Upper lobe of right lung (tissue), 1 donor: ENCODE measurements around the gene DOCK11. TPM values are rescaled to one million over a fixed set of nuclear protein-coding genes. Genes with fewer than 3 reads are reported as not detected.
"Not testable (repeated sequence)": the region's sequence is repeated elsewhere in the genome, so short reads cannot be mapped to it uniquely, and the experiment has no call there.

ENCODE experiments used
- ATAC-seq: fragments of 200-7000 bp; cut with Tn5 transposase; one replicate; pipeline ENCODE4 v1.9.1; 2020; ENCODE audit warnings: mild to moderate bottlenecking, moderate library complexity
- DNase-seq: peaks from one replicate; pipeline ENCODE4 v3.0.0-alpha.2; 2020
- H3K27ac ChIP-seq: fragments of 200-600 bp; one replicate; pipeline ENCODE4 v1.8.0; 2022
- H3K27me3 ChIP-seq: fragments of 200-600 bp; one replicate; pipeline ENCODE4 v1.8.0; 2022; ENCODE audit warnings: mild to moderate bottlenecking
- H3K36me3 ChIP-seq: fragments of 200-600 bp; one replicate; pipeline ENCODE4 v1.8.0; 2022
- H3K4me1 ChIP-seq: fragments of 200-600 bp; one replicate; pipeline ENCODE4 v1.8.0; 2022
- H3K4me3 ChIP-seq: fragments of 200-600 bp; one replicate; pipeline ENCODE4 v1.8.0; 2022; ENCODE audit warnings: mild to moderate bottlenecking
- H3K9me3 ChIP-seq: fragments of 200-600 bp; one replicate; pipeline ENCODE4 v1.8.0; 2022
- intact Hi-C: fragments of 100-400 bp; cut with DNase I; formaldehyde crosslinking; loops from one replicate; pipeline ENCODE4 v1.11.0; 2022
- total RNA-seq: library from RNA; stranded (reverse); fragmentation: NEBNext Ultra II Directional; extraction: Animal tissue kit (Norgen Biotek cat#: 25700); gene quantifications from one replicate; pipeline ENCODE4 v1.2.1, GENCODE V29; 2021
- TF ChIP-seq, protein P1 (sequence below): fragments of 200-600 bp; IDR thresholded peaks from one replicate; pipeline ENCODE4 v1.8.0; 2022; ENCODE audit warnings: antibody characterized with exemption
- donor health status: DM: no; HTN: yes; CAD: no; lungs with severe emphysema.

Gene DOCK11
- total RNA-seq, 1 donor from 2014 or later, result 55.0 TPM

DNA sequence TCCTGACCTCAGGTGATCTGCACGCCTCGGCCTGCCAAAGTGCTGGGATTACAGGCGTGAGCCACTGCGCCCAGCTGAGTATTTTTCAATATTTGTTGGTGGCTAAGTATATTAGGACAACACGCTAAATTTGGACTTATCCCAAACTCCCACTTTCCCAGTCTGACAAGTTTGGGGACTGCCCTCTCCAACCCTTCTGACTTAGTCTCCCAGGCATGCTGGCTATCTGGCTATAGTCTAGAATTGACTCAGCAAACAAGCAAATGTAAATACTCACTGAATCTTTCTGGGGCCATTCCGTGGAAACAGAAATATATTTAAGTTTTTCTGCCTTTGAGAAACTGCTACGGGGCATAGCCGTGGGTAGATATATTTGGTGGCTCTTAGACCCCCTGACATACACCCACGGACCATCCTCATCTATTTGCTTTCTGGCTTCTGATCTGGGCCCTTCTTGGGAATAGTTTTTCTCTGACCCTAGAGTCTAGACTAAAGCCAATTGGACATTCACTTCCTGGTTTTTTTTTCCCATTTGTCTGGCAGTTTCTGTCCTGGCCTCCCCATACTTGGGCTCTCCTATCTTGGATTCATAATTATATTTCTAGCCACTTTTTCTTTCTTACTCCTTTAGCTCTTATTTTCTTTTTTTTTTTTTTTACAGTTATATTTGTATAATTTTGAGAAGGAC is 11.3 kb upstream of the DOCK11 start:
- no peaks in the 10 kb centered on the region for H3K4me1 ChIP-seq
- H3K36me3 ChIP-seq, result no peaks in the 10 kb centered on the region
- DNase-seq (no peak), ATAC-seq (peak; percentile 74)
- H3K27me3 ChIP-seq, result no peaks in the 10 kb centered on the region
- no peaks in the 10 kb centered on the region for H3K9me3 ChIP-seq
- intact Hi-C loops, result no loop called here
- TF ChIP-seq, protein P1, sequence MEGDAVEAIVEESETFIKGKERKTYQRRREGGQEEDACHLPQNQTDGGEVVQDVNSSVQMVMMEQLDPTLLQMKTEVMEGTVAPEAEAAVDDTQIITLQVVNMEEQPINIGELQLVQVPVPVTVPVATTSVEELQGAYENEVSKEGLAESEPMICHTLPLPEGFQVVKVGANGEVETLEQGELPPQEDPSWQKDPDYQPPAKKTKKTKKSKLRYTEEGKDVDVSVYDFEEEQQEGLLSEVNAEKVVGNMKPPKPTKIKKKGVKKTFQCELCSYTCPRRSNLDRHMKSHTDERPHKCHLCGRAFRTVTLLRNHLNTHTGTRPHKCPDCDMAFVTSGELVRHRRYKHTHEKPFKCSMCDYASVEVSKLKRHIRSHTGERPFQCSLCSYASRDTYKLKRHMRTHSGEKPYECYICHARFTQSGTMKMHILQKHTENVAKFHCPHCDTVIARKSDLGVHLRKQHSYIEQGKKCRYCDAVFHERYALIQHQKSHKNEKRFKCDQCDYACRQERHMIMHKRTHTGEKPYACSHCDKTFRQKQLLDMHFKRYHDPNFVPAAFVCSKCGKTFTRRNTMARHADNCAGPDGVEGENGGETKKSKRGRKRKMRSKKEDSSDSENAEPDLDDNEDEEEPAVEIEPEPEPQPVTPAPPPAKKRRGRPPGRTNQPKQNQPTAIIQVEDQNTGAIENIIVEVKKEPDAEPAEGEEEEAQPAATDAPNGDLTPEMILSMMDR, result no peak
- H3K27ac ChIP-seq, result no peak overlapping the region
- no peak overlapping the region for H3K4me3 ChIP-seq

DNA sequence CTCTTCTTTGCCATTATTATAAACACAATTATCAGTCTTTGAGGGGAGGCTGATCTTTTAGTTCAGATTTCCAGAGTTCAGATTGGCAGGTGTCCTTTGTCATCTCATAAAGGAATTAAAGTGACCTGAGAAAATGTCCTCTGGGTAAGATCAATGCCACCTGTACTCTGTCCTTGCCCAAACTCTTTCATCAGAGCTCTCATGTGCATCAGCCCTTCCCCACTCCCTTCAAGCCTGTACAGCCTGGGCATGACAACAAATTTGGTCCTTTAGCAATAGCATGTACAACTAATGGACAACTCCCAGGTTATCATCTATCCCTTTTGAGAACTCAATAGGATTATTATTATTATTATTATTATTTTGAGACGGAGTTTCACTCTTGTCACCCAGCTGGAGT is 8.9 kb upstream of the DOCK11 start:
- DNase-seq, H3K4me3 ChIP-seq, intact Hi-C loops, H3K9me3 ChIP-seq, H3K27ac ChIP-seq, ATAC-seq, H3K36me3 ChIP-seq, H3K27me3 ChIP-seq, H3K4me1 ChIP-seq: not testable (repeated sequence)

DNA sequence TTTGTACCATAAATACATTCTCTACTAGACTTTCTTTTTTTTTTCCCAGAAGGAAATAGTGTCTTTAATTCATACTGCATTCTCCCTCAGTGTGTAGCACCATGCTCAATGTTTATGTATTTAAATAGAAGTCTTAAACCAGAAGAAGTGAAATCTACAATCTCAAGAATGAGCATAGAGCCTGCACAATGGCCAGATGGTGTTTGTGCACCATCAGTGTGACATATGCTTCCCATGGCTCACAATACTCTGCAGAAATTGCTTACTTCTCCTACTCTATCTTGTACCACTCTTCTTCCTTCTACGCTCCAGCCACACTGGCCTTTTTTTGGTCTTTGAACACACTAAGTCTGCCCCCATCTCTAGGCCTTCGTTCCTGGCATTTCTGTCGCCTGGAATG is 2.6 kb upstream of the DOCK11 start:
- Histone ChIP-seq H3K4me3 (no peak overlapping the region), H3K4me1 (no peaks in the 10 kb centered on the region), H3K27ac (no peak overlapping the region), H3K27me3 (no peaks in the 10 kb centered on the region), H3K9me3 (no peaks in the 10 kb centered on the region), H3K36me3 (no peaks in the 10 kb centered on the region)
- no peak for ATAC-seq
- intact Hi-C loops, result no loop called here
- TF ChIP-seq, protein P1, result no peak
- no peak for DNase-seq

DNA sequence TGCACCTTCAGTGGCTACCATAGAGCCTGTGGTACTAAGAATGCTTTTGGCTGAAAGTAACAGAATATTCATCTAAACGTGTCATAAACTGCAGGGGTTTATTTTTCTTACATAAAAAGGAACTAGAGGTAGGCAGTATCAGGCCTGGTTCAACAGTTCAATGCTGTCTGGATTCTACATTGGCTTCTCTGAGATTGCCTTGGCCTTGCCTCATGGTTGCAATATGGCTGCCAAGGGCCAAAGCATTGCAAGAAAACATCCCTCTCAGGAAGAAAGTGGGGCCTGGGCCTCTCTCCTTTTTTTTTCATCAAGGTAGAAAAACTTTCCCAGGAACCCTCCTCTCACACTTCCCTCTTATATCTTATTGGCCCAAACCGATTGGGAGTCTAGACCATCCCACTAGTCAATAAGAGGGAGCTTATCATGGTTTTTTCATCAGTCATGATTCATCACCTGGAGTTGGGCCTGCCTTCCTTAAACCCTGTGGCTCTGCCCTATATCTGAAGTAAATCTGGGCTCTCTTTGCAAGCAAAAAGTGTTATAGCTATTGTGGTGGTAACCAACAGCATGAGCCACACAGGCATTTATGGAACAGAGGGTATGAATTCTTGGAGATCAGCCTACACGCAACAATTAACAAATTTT is 1.8 kb upstream of the DOCK11 start:
- H3K4me3 ChIP-seq, result no peak overlapping the region
- TF ChIP-seq, protein P1, result no peak
- ATAC-seq (no peak), DNase-seq (no peak)
- intact Hi-C loops, result no loop called here
- no peak overlapping the region for H3K27ac ChIP-seq
- H3K4me1 ChIP-seq, result peaks cover under 1% of the 10 kb centered on the region
- no peaks in the 10 kb centered on the region for H3K27me3 ChIP-seq
- no peaks in the 10 kb centered on the region for H3K36me3 ChIP-seq
- no peaks in the 10 kb centered on the region for H3K9me3 ChIP-seq

DNA sequence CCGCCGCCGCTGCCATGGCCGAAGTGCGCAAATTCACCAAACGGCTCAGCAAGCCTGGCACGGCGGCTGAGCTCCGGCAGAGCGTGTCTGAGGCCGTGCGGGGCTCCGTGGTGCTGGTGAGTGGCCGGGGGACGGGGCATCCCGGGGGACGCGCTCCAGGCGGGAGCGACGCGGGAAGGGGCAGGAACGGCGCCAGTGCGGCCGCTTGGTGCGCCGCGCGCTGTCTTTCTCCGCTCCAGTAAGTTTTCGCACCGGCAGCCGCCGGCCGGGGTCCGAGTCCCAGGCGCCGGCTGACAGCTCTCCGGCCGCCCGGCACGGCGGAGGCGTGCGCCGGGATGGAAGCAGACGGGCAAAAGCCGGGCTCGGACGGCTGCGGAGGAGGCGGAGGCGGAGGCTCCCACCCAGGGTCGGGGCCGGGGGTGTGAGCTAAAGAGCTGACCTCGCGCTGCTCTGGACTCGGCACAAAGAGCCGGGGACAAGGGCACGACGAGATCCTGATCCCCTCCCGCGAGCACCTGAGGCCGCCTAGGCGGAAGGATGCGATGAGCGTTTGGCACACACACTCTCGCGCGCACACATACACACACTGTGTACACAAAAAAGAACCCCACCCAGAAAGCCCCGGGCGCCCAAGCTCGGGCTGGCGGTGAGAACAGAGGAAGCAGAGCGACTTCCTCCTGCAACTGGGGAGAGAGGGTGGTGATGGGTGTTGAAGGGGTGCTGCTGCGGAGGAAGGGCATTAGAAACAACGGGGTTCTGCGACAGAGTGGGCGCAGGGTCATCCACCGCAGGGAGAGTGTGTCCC is 545 bp downstream of the DOCK11 start:
- no peaks in the 10 kb centered on the region for H3K27me3 ChIP-seq
- intact Hi-C loops, result no loop called here
- H3K9me3 ChIP-seq, result no peaks in the 10 kb centered on the region
- H3K27ac ChIP-seq, result peak overlapping the region; percentile 81
- H3K36me3 ChIP-seq, result no peaks in the 10 kb centered on the region
- TF ChIP-seq, protein P1, result no peak
- ATAC-seq (peak; percentile 70), DNase-seq (peak; percentile 81)
- H3K4me1 ChIP-seq, result peaks cover 6% of the 10 kb centered on the region
- H3K4me3 ChIP-seq, result peak overlapping the region; percentile 62

DNA sequence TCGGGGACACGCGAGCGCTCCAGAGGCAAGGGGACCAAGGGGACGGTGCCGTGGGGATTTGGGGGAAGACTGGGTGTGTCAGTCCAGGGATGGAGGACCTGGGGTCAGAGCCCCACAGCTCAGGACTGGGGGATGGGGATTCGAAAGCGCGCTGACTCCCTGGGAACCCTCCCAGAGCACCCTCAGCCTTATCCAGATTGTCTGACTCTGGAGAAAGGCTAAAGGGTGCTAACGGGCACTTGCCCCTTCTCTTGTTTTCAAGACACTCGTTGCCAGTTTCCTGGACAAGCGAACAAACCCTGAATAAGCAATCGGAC is 1.1 kb downstream of the DOCK11 start:
- peak overlapping the region; percentile 62 for H3K4me3 ChIP-seq
- H3K27me3 ChIP-seq, result no peaks in the 10 kb centered on the region
- ATAC-seq (peak; percentile 5), DNase-seq (no peak)
- H3K9me3 ChIP-seq, result no peaks in the 10 kb centered on the region
- H3K4me1 ChIP-seq, result peaks cover 7% of the 10 kb centered on the region
- H3K27ac ChIP-seq, result peak overlapping the region; percentile 81
- TF ChIP-seq, protein P1, result no peak
- intact Hi-C loops, result no loop called here
- no peaks in the 10 kb centered on the region for H3K36me3 ChIP-seq
